Endothelial cell of umbilical vein (primary cell): ENCODE data around the gene MORN5. TPM values are rescaled to one million over a fixed set of nuclear protein-coding genes. Genes with fewer than 3 reads are reported as not detected.

Source experiments
- BruUV-seq: library from RNA; stranded (reverse); fragments of 400-500 nt; replicated peaks from 2 replicates; lab custom pipeline; 2021; lab: Mats Ljungman, UMichigan
- CTCF ChIA-PET: fragments of 300-600, 350-600 bp; sonication (Branson Sonifier 250); formaldehyde crosslinking; loops from one replicate; lab custom pipeline; 2021; ENCODE audit warnings: antibody characterized with exemption, inconsistent platforms; lab: Charles Lee
- POLR2A ChIA-PET: fragments of 300-600, 350-600 bp; sonication (Branson Sonifier 250); formaldehyde crosslinking; loops from one replicate; lab custom pipeline; 2021; ENCODE audit warnings: antibody characterized with exemption, inconsistent platforms; lab: Charles Lee
- DNase-seq: peaks from one replicate; pipeline ENCODE4 v3.0.0-alpha.2; 2011; ENCODE audit warnings: low read depth, low spot score
- FAIRE-seq: peaks from 2 replicates; lab custom pipeline; 2011; peaks lifted over from hg19 to GRCh38; lab: Jason Lieb, UNC
- H2AFZ ChIP-seq: 2 replicates; pipeline ENCODE4 v1.6.0; 2012; ENCODE audit warnings: low read depth, low read length, control low read depth, inconsistent platforms
- H3K27ac ChIP-seq: 2 replicates; pipeline ENCODE4 v1.5.1; 2011; ENCODE audit warnings: low read depth, mild to moderate bottlenecking, control low read depth, low read length, moderate library complexity; ENCODE audit not compliant: insufficient read depth
- H3K27me3 ChIP-seq, 2 experiments: 2 replicates each; pipeline versions ENCODE4 v1.6.0 to v1.6.1; 2011; ENCODE audit warnings: low read length in 2 of 2, mixed read lengths in 1 of 2; ENCODE audit not compliant: control insufficient read depth in 2 of 2, insufficient read depth in 2 of 2
- H3K36me3 ChIP-seq, 2 experiments: 2 replicates in 1 of 2; 3 replicates in 1 of 2; pipeline ENCODE4 v1.5.1; 2011; ENCODE audit warnings: low read length in 2 of 2, mild to moderate bottlenecking in 1 of 2, moderate library complexity in 1 of 2; ENCODE audit not compliant: control insufficient read depth in 2 of 2, insufficient read depth in 2 of 2; ENCODE audit errors: extremely low read depth in 1 of 2
- H3K4me1 ChIP-seq: 3 replicates; pipeline ENCODE4 v1.5.1; 2011; ENCODE audit warnings: mild to moderate bottlenecking, low read length; ENCODE audit not compliant: control insufficient read depth, insufficient read depth; ENCODE audit errors: extremely low read depth
- H3K4me2 ChIP-seq: 2 replicates; pipeline ENCODE4 v1.6.1; 2011; ENCODE audit warnings: low read length, control low read depth, mixed read lengths; ENCODE audit not compliant: insufficient read depth
- H3K4me3 ChIP-seq, 3 experiments: fragments of 200-600 bp in 1 of 3; sonication (generic), shearing (Covaris generic) in 1 of 3; replicated peaks in 1 of 3; 2 replicates each; pipeline ENCODE4 v1.5.1; 2011 to 2016; ENCODE audit warnings: control low read depth in 3 of 3, low read length in 3 of 3, mild to moderate bottlenecking in 2 of 3, inconsistent platforms in 1 of 3, low read depth in 1 of 3, moderate library complexity in 1 of 3; ENCODE audit not compliant: insufficient read depth in 1 of 3
- H3K79me2 ChIP-seq: 2 replicates; pipeline ENCODE4 v1.6.0; 2012; ENCODE audit warnings: low read length, inconsistent platforms; ENCODE audit not compliant: control insufficient read depth, insufficient read depth
- H3K9ac ChIP-seq: replicated peaks from 2 replicates; pipeline ENCODE3; 2011; ENCODE audit warnings: low read length, control low read depth; ENCODE audit not compliant: insufficient read depth; ENCODE audit errors: extremely low read depth
- H3K9me1 ChIP-seq: replicated peaks from 3 replicates; pipeline ENCODE4 v1.6.0; 2011; ENCODE audit warnings: mild to moderate bottlenecking, low read length; ENCODE audit not compliant: control insufficient read depth, insufficient read depth; ENCODE audit errors: extremely low read depth
- H3K9me3 ChIP-seq: replicated peaks from 2 replicates; pipeline ENCODE4 v1.5.1; 2012; ENCODE audit warnings: low read length, inconsistent platforms; ENCODE audit not compliant: control insufficient read depth, insufficient read depth
- H4K20me1 ChIP-seq: replicated peaks from 2 replicates; pipeline ENCODE3; 2011; ENCODE audit warnings: mild to moderate bottlenecking, low read length; ENCODE audit not compliant: control insufficient read depth, insufficient read depth; ENCODE audit errors: extremely low read depth
- EZH2 ChIP-seq: IDR thresholded peaks from 2 replicates; pipeline ENCODE4 v1.6.1; 2012; ENCODE audit warnings: borderline replicate concordance, low read depth, mild to moderate bottlenecking, moderate library complexity, low read length, inconsistent platforms; ENCODE audit not compliant: severe bottlenecking
- FOS ChIP-seq: IDR thresholded peaks from 2 replicates; pipeline ENCODE4 v1.6.1; 2011; ENCODE audit warnings: mild to moderate bottlenecking, low read length, moderate library complexity, borderline replicate concordance; ENCODE audit not compliant: insufficient read depth
- JUN ChIP-seq: IDR thresholded peaks from 2 replicates; pipeline ENCODE4 v1.6.1; 2011; ENCODE audit warnings: borderline replicate concordance, low read depth; ENCODE audit not compliant: insufficient read length, insufficient read depth
- MAX ChIP-seq: IDR thresholded peaks from 2 replicates; pipeline ENCODE4 v1.6.1; 2011; ENCODE audit not compliant: insufficient read depth, insufficient read length
- MYC ChIP-seq: IDR thresholded peaks from one replicate; pipeline ENCODE4 v1.6.1; 2011; ENCODE audit warnings: mild to moderate bottlenecking, low read depth, low read length
- POLR2A ChIP-seq: IDR thresholded peaks from 2 replicates; pipeline ENCODE4 v1.6.1; 2012; ENCODE audit warnings: low read depth, mild to moderate bottlenecking, control low read depth, low read length
- POLR2AphosphoS5 ChIP-seq: IDR thresholded peaks from 2 replicates; pipeline ENCODE4 v1.6.1; 2012; ENCODE audit warnings: low read depth, mild to moderate bottlenecking, control low read depth, low read length, moderate library complexity; ENCODE audit not compliant: insufficient read depth
- dilution Hi-C: fragments of 300-500 bp; cut with MboI; formaldehyde crosslinking; loops from one replicate; pipeline ENCODE4 v1.15.0; 2019; ENCODE audit warnings: low sequenced_read_pairs; ENCODE audit not compliant: extremely low pct_ligation_motif_present
- intact Hi-C: fragments of 100-400 bp; cut with micrococcal nuclease; formaldehyde crosslinking; loops from one replicate; pipeline ENCODE4 v1.10.0; 2022
- polyA plus RNA-seq, 4 experiments: library from polyadenylated mRNA; depleted of rRNA in 3 of 4; stranded (reverse) in 3 of 4; unstranded in 1 of 4; fragments of >200 nt; gene quantifications; 2 replicates each; pipeline versions ENCODE4 v1.2.1 to v1.2.3, GENCODE V29; 2011 to 2012; ENCODE audit warnings: missing spikeins in 1 of 4
- total RNA-seq: library from RNA; stranded (reverse); gene quantifications from 2 replicates; pipeline ENCODE4 v1.2.3, GENCODE V29; 2021

Gene MORN5
- total and polyA plus RNA-seq, 2 donors (not counting 3 experiments of a cell fraction or from before 2014, with no cell fraction given): not detected

- no TSS peak for BruUV-seq
- FAIRE-seq (no peak), DNase-seq (no peak)
- H3K4me1 ChIP-seq: no peaks in the 10 kb centered on the region
- H3K36me3 ChIP-seq: no peaks in the 10 kb centered on the region
- CTCF ChIA-PET: interaction anchor here (1.3 to 4.7 kb wide), 2 partner anchors 13 to 239 kb away, joined by 3 to 53 read pairs; no protein-coding TSS in a partner anchor
- intact Hi-C loops (no loop called here), dilution Hi-C loops (loop anchor here (25.0 kb wide), 1 partner anchor 251 kb away; the partner anchor contains the start of gene PTGS1)
- no peaks in the 10 kb centered on the region for H3K9me3 ChIP-seq
- POLR2A ChIA-PET: no interaction called here
- no peak overlapping the region for H3K9ac ChIP-seq
- no peak overlapping the region for H3K4me3 ChIP-seq
- no peak overlapping the region for H3K4me2 ChIP-seq
- H2AFZ ChIP-seq: no peak overlapping the region
- H4K20me1 ChIP-seq: no peaks in the 10 kb centered on the region
- TF ChIP-seq EZH2 (no peak), FOS (no peak), POLR2AphosphoS5 (no peak), MYC (no peak), MAX (no peak), POLR2A (no peak), JUN (no peak)
- H3K27me3 ChIP-seq: peaks cover 0 to 5% of the 10 kb centered on the region in 2 experiments
- no peaks in the 10 kb centered on the region for H3K79me2 ChIP-seq
- no peak overlapping the region for H3K27ac ChIP-seq
- H3K9me1 ChIP-seq: no peaks in the 10 kb centered on the region
These were observed 48.2 kb upstream of the MORN5 start for GRCh38 chr9:122111413-122112085.
